Rectal smooth muscle tissue (tissue), 1 donor: ENCODE results near the gene KIF1A.

ENCODE experiments used
- H3K27ac ChIP-seq: one replicate; pipeline ENCODE4 v1.7.0; 2013; ENCODE audit warnings: low read depth, low read length, inconsistent platforms
- H3K27me3 ChIP-seq: one replicate; pipeline ENCODE4 v1.7.0; 2013; ENCODE audit warnings: low read length; ENCODE audit not compliant: control insufficient read depth, insufficient read depth
- H3K36me3 ChIP-seq: one replicate; pipeline ENCODE4 v1.7.0; 2013; ENCODE audit warnings: low read length; ENCODE audit not compliant: control insufficient read depth, insufficient read depth
- H3K4me1 ChIP-seq: one replicate; pipeline ENCODE4 v1.7.0; 2013; ENCODE audit warnings: low read length; ENCODE audit not compliant: control insufficient read depth, insufficient read depth
- H3K4me3 ChIP-seq: one replicate; pipeline ENCODE4 v1.7.0; 2013; ENCODE audit warnings: low read length
- H3K9ac ChIP-seq: one replicate; pipeline ENCODE4 v1.7.0; 2013; ENCODE audit warnings: low read length

The KIF1A gene, protein sequence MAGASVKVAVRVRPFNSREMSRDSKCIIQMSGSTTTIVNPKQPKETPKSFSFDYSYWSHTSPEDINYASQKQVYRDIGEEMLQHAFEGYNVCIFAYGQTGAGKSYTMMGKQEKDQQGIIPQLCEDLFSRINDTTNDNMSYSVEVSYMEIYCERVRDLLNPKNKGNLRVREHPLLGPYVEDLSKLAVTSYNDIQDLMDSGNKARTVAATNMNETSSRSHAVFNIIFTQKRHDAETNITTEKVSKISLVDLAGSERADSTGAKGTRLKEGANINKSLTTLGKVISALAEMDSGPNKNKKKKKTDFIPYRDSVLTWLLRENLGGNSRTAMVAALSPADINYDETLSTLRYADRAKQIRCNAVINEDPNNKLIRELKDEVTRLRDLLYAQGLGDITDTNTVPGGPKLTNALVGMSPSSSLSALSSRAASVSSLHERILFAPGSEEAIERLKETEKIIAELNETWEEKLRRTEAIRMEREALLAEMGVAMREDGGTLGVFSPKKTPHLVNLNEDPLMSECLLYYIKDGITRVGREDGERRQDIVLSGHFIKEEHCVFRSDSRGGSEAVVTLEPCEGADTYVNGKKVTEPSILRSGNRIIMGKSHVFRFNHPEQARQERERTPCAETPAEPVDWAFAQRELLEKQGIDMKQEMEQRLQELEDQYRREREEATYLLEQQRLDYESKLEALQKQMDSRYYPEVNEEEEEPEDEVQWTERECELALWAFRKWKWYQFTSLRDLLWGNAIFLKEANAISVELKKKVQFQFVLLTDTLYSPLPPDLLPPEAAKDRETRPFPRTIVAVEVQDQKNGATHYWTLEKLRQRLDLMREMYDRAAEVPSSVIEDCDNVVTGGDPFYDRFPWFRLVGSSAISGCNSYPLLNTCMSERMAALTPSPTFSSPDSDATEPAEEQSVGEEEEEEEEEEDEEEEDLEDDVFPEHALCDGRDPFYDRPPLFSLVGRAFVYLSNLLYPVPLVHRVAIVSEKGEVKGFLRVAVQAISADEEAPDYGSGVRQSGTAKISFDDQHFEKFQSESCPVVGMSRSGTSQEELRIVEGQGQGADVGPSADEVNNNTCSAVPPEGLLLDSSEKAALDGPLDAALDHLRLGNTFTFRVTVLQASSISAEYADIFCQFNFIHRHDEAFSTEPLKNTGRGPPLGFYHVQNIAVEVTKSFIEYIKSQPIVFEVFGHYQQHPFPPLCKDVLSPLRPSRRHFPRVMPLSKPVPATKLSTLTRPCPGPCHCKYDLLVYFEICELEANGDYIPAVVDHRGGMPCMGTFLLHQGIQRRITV (N-terminal part only)

GRCh38 chr2:240819858-240820606, at the start of gene KIF1A:
Gene KIF1A (minus strand): TSS chr2:240820219. CDS start chr2:240797752, 22,467 bp downstream.
- Histone ChIP-seq H3K27ac (no peak within 1 kb of the TSS), H3K36me3 (no peaks in the 10 kb centered on the region), H3K4me1 (no peaks in the 10 kb centered on the region), H3K27me3 (peaks cover 22% of the 10 kb centered on the region), H3K4me3 (no peak within 1 kb of the TSS), H3K9ac (no peak within 1 kb of the TSS)

DNA sequence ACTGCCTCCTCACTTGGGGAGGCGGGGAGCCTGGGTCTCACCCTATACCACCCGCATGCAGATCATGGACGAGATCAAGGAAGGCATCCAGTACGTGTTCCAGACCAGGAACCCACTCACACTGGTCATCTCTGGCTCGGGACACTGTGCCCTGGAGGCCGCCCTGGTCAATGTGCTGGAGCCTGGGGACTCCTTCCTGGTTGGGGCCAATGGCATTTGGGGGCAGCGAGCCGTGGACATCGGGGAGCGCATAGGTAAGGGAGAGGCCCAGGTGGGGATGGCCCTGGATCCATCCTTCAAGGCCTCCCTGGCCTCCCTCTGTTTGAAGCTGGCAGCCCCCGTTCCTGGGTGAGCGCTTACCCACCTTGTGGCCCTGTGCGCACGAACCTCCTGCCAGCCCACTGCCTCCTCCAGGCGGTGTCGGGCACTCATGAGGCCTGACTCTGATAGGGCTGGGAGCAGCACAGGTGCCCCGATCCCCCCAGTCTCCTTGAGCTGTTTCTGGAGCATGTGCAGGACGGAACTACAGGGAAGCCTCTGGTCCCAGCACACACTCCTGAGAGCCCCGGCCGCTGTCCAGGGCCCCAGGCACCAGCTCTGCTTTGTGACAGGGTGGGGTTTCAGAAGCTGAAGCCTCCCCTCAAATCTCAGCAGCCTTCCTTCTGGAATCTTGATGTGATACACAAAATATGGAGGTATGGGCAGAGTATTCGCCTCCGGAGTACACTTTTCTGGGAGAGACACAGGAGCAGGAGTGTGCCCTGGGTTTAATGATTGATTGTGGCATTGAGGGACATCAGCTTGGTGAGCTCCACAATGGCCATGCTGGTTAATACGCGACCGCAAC, 49.3 kb upstream of the KIF1A start:
- Histone ChIP-seq H3K36me3 (no peaks in the 10 kb centered on the region), H3K4me3 (no peak overlapping the region), H3K27me3 (no peaks in the 10 kb centered on the region), H3K4me1 (no peaks in the 10 kb centered on the region), H3K9ac (no peak overlapping the region), H3K27ac (no peak overlapping the region)

DNA sequence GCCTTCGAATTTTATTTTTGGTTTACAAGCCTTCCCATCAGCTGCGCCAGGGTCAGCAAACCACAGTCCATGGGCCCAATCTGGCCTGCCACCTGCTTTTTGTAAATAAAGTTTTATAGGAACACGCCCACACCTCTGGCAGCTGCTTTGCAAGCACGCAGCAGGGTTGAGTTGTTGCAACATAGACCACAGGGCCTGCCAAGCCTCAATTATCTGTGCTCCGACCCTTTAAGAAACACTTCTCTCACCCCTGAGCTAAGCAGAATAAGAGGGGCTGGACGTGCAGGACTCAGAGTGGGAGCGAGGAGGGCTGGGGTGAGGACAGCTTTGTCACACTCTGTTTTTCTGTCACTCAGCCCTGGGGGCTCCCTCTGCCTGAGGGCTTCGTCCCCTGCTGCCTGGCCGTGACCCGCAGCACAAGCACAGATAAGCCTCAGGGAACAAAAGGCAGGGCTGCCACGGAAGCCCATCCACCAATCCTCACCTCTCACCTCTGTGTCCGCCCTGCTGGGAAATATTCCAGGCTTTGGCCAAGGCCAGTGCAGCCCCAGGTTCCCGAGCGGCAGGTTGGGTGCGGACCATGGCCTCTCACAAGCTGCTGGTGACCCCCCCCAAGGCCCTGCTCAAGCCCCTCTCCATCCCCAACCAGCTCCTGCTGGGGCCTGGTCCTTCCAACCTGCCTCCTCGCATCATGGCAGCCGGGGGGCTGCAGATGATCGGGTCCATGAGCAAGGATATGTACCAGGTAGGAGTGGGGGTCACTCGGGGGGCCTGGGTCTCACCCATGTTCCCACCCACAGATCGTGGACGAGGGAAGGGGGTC, 48.5 kb upstream of the KIF1A start, which contains the start of gene AGXT:
Gene AGXT (plus strand): TSS at position 539 of the 823 bp plus-strand sequence. CDS start 42 bp downstream, at position 581.
- Histone ChIP-seq H3K4me3 (no peak within 1 kb of the TSS), H3K36me3 (no peaks in the 10 kb centered on the region), H3K4me1 (no peaks in the 10 kb centered on the region), H3K9ac (no peak within 1 kb of the TSS), H3K27me3 (no peaks in the 10 kb centered on the region), H3K27ac (no peak within 1 kb of the TSS)

DNA sequence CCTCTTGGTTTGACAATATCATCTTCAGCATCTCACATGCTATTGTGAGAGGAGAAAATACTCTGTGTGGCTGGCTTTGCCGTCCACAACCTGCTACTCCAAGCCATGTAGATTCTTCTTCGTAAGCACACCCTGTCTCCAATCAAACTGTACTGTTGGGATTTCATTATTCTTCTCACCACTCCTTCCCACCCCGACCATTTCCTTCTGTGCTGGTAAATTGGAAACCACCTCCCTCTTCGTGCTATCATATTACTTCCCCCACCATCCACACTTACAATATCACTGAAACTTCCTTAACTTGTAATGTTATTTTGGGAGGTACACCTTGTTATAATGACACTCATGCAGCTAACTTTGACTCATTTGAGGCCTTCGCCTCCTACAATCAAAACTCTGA, 45.4 kb upstream of the KIF1A start:
- Histone ChIP-seq H3K36me3 (no peaks in the 10 kb centered on the region), H3K4me3 (no peak overlapping the region), H3K27me3 (no peaks in the 10 kb centered on the region), H3K9ac (no peak overlapping the region), H3K27ac (no peak overlapping the region), H3K4me1 (no peaks in the 10 kb centered on the region)

DNA sequence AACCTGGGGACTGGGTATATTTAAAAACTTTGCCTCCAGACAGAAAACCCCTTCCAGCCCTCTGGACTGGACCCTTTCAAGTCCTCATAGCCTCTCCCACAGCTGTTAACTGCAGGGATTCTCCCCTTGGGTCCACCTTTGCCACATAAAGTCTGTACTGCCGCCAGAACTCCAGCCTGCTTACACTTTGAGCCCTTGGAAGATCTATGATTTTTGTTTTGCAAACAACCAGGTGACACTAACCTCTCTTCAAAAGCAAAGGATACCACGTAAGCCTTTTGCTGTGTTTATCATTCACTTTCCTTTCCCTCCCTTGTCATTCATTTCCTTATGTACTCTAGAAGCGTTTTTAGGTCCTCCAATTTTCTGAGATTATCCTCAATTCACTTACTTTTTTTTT, 44.5 kb upstream of the KIF1A start:
- no peak overlapping the region for H3K4me3 ChIP-seq
- H3K4me1 ChIP-seq = no peaks in the 10 kb centered on the region
- no peaks in the 10 kb centered on the region for H3K36me3 ChIP-seq

GRCh38 chr2:240861547-240861946, 41.5 kb upstream of the KIF1A start:
- H3K27ac ChIP-seq = no peak overlapping the region
- no peak overlapping the region for H3K9ac ChIP-seq
- no peaks in the 10 kb centered on the region for H3K4me1 ChIP-seq
- H3K36me3 ChIP-seq = no peaks in the 10 kb centered on the region
- no peak overlapping the region for H3K4me3 ChIP-seq
- H3K27me3 ChIP-seq = no peaks in the 10 kb centered on the region

More for the DNA sequence above, 44.5 kb upstream of the KIF1A start:
- no peak overlapping the region for H3K27ac ChIP-seq
- no peak overlapping the region for H3K9ac ChIP-seq
- H3K27me3 ChIP-seq = no peaks in the 10 kb centered on the region

GRCh38 chr2:240858871-240859270, 38.9 kb upstream of the KIF1A start:
- no peaks in the 10 kb centered on the region for H3K27me3 ChIP-seq
- H3K4me1 ChIP-seq = no peaks in the 10 kb centered on the region
- no peaks in the 10 kb centered on the region for H3K36me3 ChIP-seq
- no peak overlapping the region for H3K9ac ChIP-seq
- H3K4me3 ChIP-seq = no peak overlapping the region
- no peak overlapping the region for H3K27ac ChIP-seq

GRCh38 chr2:240858321-240858720, 38.3 kb upstream of the KIF1A start:
- Histone ChIP-seq H3K27ac (no peak overlapping the region), H3K4me3 (no peak overlapping the region), H3K9ac (no peak overlapping the region), H3K36me3 (no peaks in the 10 kb centered on the region), H3K27me3 (no peaks in the 10 kb centered on the region), H3K4me1 (no peaks in the 10 kb centered on the region)

- Histone ChIP-seq H3K9ac (no peak overlapping the region), H3K4me3 (no peak overlapping the region), H3K27ac (no peak overlapping the region), H3K36me3 (no peaks in the 10 kb centered on the region), H3K27me3 (no peaks in the 10 kb centered on the region), H3K4me1 (no peaks in the 10 kb centered on the region)
Observed at GRCh38 chr2:240857039-240858008, 37.3 kb upstream of the KIF1A start.
